Lower lobe of right lung (tissue), 2 donors: ENCODE measurements around the gene MYRIP. TPM values are rescaled to one million over a fixed set of nuclear protein-coding genes. Genes with fewer than 3 reads are reported as not detected.
"Not testable (repeated sequence)": the region's sequence is repeated elsewhere in the genome, so short reads cannot be mapped to it uniquely, and the experiment has no call there.

ENCODE experiments used
- ATAC-seq, 2 donors: fragments of 200-7000 bp; cut with Tn5 transposase; one replicate each; pipeline ENCODE4 v1.9.1; 2020 to 2022; ENCODE audit warnings: mild to moderate bottlenecking in 2 of 2, moderate library complexity in 2 of 2
- DNase-seq: peaks from one replicate; pipeline ENCODE4 v3.0.0-alpha.2; 2020
- H3K27ac ChIP-seq: fragments of 200-600 bp; one replicate; pipeline ENCODE4 v1.8.0; 2022
- H3K27me3 ChIP-seq: fragments of 200-600 bp; one replicate; pipeline ENCODE4 v1.8.0; 2022; ENCODE audit warnings: low read depth
- H3K36me3 ChIP-seq: fragments of 200-600 bp; one replicate; pipeline ENCODE4 v1.8.0; 2022; ENCODE audit warnings: mild to moderate bottlenecking
- H3K4me1 ChIP-seq: fragments of 200-600 bp; one replicate; pipeline ENCODE4 v1.8.0; 2022
- H3K4me3 ChIP-seq: fragments of 200-600 bp; one replicate; pipeline ENCODE4 v1.8.0; 2022; ENCODE audit warnings: mild to moderate bottlenecking
- H3K9me3 ChIP-seq: fragments of 200-600 bp; one replicate; pipeline ENCODE4 v1.8.0; 2022
- CTCF ChIP-seq: fragments of 200-600 bp; IDR thresholded peaks from one replicate; pipeline ENCODE4 v1.8.0; 2022; ENCODE audit warnings: antibody characterized with exemption, mild to moderate bottlenecking
- intact Hi-C: fragments of 100-400 bp; cut with DNase I; formaldehyde crosslinking; loops from one replicate; pipeline ENCODE4 v1.11.0; 2022
- total RNA-seq: library from RNA; stranded (reverse); fragmentation: NEBNext Ultra II Directional; extraction: Animal tissue kit (Norgen Biotek cat#: 25700); gene quantifications from one replicate; pipeline ENCODE4 v1.2.1, GENCODE V29; 2021
- donor health status: DM: no; HTN: yes; CAD: no; lungs with severe emphysema.

MYRIP gene
- total RNA-seq, 1 donor from 2014 or later, result 1.8 TPM

DNA sequence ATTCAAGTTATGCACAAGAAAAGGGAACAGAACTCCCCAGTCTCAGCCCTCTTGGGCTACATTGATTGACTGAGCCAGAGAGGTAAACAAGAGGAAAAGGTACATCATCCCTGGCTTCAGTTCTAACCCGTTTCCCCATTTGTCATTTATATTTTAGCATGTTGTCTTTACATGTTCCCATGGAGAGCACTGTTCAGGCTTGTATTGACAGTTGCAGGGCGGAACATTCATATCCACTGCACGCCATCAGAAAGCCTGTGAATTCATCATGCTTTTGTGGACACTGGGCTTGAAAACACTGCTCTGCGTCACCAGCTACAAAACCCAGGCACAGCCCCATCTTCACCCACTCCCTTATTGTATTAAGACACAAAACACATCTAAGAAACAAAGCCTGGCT lies 259.2 kb downstream of the MYRIP start:
- no peak for ATAC-seq
- no peak for TF ChIP-seq CTCF
- intact Hi-C loops, result no loop called here

DNA sequence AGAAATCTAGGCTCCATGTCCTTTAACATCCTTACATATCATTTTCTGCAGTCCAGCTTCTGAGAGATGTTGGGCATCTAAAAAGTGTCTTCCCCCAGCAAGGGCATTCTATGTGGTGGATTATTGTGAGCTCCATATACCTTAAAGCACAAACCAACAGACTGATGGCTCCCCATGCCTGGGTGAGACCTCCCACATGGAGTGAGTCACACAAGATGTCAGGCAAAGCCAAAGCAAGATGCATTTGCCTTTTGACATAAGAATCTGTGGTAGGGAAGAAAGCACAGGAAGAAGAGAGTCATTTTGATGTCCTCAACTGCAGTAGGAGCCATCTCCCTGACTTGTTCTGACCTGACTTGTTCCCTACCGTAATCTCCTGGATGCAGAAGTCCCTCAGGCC lies 261.4 kb downstream of the MYRIP start:
- no peak for TF ChIP-seq CTCF
- Histone ChIP-seq H3K27ac (no peak overlapping the region), H3K4me3 (no peak overlapping the region), H3K4me1 (no peaks in the 10 kb centered on the region), H3K27me3 (peaks cover 5% of the 10 kb centered on the region), H3K36me3 (no peaks in the 10 kb centered on the region), H3K9me3 (no peaks in the 10 kb centered on the region)
- DNase-seq (no peak), ATAC-seq (no peak)
- intact Hi-C loops, result no loop called here

More for the DNA sequence above, 259.2 kb downstream of the MYRIP start:
- Histone ChIP-seq H3K36me3 (no peaks in the 10 kb centered on the region), H3K27me3 (peaks cover 5% of the 10 kb centered on the region), H3K27ac (no peak overlapping the region), H3K4me3 (no peak overlapping the region), H3K4me1 (no peaks in the 10 kb centered on the region), H3K9me3 (no peaks in the 10 kb centered on the region)
- no peak for DNase-seq

GRCh38 chr3:40071683-40072238 lies 262.4 kb downstream of the MYRIP start:
- Histone ChIP-seq H3K9me3 (no peaks in the 10 kb centered on the region), H3K27ac (no peak overlapping the region), H3K36me3 (no peaks in the 10 kb centered on the region), H3K27me3 (peaks cover 5% of the 10 kb centered on the region), H3K4me3 (no peak overlapping the region), H3K4me1 (no peaks in the 10 kb centered on the region)
- ATAC-seq, result no peak
- DNase-seq, result no peak
- intact Hi-C loops, result no loop called here
- TF ChIP-seq CTCF, result no peak

DNA sequence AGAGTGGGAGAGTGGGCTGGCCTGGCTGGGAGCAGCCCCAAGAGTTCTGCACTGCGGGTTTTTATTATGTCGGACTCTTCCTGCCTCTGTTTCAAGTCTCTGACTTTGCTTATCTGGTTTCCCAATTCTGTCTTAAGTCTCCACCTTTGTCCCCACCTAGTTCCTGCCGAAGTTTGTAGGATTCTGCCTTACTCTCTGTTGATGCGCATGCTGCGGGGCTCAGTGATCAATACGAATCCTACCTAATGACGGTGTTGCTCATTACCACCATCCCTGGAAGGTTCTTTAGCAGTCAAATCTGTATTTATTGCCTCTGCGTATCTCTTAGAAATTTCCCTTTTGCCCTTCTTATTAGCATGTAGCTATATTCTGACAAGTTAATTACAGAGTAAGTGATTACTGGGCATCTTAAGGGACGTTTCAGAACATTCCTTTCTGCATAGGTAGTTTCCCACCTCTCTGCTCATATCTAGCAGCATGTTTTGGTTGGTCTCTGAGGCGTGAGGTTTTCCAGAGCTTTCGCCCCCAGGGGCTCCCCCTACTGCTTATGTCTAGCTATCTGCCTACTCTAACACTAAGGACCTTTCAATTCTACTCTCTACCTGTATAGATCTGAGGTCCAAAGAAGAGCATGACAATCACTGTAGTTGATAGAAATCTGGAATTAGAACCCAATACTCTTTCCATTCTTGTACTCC lies 264.1 kb downstream of the MYRIP start:
- no peak overlapping the region for H3K27ac ChIP-seq
- no peak for ATAC-seq
- intact Hi-C loops, result no loop called here

GRCh38 chr3:40077139-40077538 lies 267.7 kb downstream of the MYRIP start:
- intact Hi-C loops, DNase-seq, H3K4me1 ChIP-seq, H3K27me3 ChIP-seq, H3K9me3 ChIP-seq, ATAC-seq, H3K4me3 ChIP-seq, H3K36me3 ChIP-seq, H3K27ac ChIP-seq: not testable (repeated sequence)

More for the DNA sequence above, 264.1 kb downstream of the MYRIP start:
- no peak for TF ChIP-seq CTCF
- H3K4me3 ChIP-seq, result no peak overlapping the region
- no peak for DNase-seq
- H3K27me3 ChIP-seq, result peaks cover 5% of the 10 kb centered on the region
- no peaks in the 10 kb centered on the region for H3K4me1 ChIP-seq
- H3K36me3 ChIP-seq, result no peaks in the 10 kb centered on the region
- no peaks in the 10 kb centered on the region for H3K9me3 ChIP-seq

DNA sequence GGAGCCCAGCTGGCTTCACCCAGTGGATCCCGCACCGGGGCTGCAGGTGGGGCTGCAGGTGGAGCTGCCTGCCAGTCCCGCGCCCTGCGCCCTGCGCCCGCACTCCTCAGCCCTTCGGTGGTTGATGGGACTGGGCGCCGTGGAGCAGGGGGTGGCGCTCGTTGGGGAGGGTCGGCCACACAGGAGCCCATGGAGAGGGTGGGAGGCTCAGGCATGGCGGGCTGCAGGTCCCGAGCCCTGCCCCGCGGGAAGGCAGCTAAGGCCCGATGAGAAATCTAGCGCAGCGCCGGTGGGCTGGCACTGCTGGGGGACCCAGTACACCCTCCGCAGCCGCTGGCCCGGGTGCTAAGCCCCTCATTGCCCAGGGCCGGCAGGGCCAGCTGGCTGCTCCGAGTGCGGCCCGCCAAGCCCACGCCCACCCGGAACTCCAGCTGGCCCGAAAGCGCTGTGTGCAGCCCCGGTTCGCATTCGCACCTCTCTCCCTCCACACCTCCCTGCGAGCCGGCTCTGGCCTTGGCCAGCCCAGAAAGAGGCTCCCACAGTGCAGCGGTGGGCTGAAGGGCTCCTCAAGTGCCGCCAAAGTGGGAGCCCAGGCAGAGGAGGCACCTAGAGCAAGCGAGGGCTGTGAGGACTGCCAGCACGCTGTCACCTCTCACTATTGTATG lies 268.6 kb downstream of the MYRIP start:
- intact Hi-C loops, ATAC-seq, H3K9me3 ChIP-seq, H3K4me3 ChIP-seq, H3K27me3 ChIP-seq, H3K4me1 ChIP-seq, DNase-seq, H3K27ac ChIP-seq, H3K36me3 ChIP-seq: not testable (repeated sequence)
